SH-SY5Y (cell line): Measurements from ENCODE around the gene SLC10A7.

Experiments used
- GATA2 ChIP-seq: IDR thresholded peaks from 2 replicates; pipeline ENCODE4 v1.6.1; 2011; ENCODE audit warnings: mild to moderate bottlenecking, low read depth, low read length
- GATA3 ChIP-seq: IDR thresholded peaks from 2 replicates; pipeline ENCODE4 v1.6.1; 2011; ENCODE audit warnings: low read depth, mild to moderate bottlenecking, low read length, moderate library complexity

DNA sequence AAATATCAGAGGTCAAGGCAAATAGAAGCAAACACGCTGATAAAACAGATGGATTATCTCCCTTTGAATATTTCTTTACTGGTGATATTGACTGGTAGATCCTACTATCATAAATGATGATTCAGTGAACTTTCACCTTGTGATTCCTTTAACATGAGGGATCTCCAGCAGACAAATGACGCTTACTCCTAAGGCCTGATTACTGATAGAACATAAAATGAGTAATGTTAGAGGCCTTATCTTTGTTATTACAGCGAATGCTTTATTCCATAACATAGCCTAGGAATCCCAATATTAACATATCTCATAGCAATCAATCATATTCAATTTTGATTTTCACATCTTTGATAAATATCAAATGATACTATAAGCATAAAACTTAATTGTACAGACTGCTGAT lies 152.3 kb downstream of the SLC10A7 start:
- TF ChIP-seq GATA3 (no peak), GATA2 (no peak)
